Stimulated activated CD8-positive, alpha-beta memory T cell treated with anti-CD3 and anti-CD28 coated beads, Interleukin-4, amount 100 ng/mL, for 4 hours (primary cell): ENCODE measurements around the gene GNAI2.
A peak's percentile ranks its signal among the peaks of the same experiment; 100 is the strongest.

Experiments
- DNase-seq, 2 donors: peaks; one replicate each; pipeline ENCODE4 v3.0.0-alpha.2; 2020; ENCODE audit warnings: low read depth in 2 of 2, low spot score in 1 of 2

The GNAI2 gene

DNA sequence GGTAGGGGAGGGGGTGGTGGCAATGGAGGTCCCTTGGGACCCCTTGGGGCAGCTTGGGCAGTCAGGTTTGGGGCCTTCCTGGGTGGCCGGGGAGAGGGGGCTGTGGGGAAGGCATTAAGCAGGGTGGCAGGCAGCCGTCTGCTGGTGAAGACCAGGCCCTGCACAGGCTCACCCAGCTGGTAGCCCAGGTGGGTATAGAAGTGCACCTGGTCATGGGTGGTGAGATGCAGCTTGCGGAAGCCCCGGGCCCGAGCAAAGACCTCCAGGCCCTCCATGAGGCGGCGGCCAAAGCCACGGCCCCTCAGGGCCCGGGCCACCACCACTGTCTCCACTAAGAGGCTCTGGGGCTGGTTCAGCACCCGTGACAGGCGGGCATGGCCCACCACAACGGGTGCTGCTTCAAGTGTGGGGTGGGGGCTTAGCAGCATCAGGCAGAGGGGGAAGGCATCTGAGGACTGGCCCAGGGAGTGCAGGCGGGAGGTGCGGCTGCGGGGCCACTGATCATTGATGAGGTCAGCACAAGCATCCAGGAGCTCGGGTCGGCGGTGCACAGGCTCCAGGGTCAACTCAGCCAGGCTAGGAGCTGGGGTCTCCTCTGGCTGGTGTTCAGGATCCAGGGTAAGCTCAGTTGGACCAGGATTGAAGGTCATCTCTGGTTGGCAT lies 60.8 kb downstream of the GNAI2 start:
- DNase-seq = no peak

DNA sequence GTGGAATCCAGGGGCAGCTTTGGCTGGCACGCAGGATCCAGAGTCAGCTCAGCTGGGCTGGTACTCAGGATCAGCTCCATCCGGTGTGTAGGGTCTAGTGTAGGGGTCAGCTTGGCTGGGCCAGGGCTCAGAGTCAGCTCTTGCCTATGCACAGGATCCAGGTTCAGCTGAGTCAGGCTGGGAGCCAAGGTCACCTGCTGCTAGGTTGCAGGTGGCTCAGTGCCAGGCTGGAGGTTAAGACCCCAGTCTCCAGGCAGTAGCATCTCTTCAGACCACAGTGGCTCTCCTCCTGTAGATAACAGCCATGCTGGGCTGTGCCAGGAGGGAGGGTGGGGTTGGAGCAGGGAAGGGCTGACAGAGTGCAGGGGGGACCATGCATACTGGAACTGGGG lies 61.4 kb downstream of the GNAI2 start:
- no peak for DNase-seq

DNA sequence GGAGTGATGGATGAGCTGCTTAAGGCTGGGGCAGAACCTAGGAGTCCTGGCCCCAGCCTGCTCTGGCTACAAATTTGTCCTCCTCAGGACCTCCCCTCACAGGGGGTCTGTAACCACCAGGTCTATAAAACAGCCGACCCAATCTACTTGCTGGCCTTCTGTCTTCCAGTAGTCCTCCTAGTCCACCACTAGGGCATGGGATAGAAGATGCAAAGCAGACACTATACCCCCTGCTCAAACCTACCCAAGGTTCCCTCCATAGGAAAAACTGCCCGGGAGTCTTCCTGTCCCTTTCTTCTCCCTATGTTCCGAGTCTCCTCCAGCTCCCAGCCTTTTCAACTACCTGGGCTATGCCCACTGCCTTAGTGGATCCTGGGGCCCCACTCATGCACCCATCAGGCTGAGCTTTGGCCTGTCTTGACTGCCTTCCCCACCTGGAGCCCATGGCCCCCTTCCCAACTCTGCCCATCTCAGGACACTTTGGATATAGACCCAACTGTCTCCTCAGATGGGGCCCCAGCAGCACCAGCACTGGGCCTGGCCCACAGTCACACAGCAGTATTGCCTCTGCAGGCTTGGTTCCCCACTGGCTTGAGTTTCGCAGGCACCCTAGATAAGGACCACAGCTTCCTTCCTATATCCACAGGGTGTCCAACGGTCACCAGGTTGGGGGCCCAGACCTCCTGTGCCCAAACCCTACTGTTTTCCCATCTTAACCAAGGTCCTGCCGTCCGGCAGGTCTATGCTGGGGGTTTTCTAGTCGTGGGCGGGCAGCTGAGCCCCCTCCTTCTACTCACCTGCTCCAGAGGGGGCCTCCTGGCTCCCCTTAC lies 62.1 kb downstream of the GNAI2 start:
- no peak for DNase-seq

DNA sequence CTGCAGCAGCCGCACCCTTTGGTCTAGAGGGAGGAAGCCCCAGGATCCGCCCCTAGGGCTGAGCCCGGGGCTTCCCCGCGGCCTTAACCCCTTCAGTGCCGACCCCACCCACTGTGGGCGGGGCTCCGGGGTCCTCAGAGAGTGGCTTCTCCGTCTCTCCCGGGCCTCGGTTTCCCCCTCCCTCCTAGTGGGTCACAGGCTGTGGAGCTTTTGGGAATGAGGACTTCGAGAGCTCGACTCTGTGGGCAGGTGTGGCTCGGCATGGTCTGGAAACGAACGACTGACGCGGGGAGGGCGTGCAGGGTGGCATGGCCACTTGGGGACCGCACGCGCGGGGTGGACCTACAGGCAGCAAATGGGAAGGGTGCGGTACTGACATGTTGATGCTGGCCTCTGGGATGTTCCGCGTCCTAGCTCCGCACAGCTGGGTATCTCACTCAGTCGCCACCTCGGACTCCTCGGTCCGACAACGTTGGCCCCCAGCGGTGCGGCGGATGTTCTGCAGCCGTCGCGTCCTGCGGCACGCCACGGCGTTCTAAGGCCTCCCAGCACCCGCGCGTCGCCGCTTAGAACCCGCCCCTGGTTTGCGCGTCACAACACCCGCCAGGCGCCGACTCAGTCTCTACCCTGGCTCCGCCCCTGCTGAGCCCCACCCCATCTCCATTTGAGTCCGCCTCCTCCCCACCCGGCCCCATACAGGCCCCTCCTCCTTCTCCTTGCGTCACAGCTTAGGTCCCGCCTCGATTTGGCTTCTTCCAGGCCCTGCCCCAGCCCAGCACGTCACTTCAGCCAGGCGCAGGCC lies 63.0 kb downstream of the GNAI2 start, which contains the start of the genes HYAL3 and NAA80:
HYAL3 (minus strand) TSS at position 570 of the 802 bp plus-strand sequence. CDS start 3,803 bp downstream, outside the sequence.
NAA80 (minus strand) TSS at position 570 of the 802 bp plus-strand sequence. CDS start 1,942 bp downstream, outside the sequence.
- peak; percentile 99 for DNase-seq

DNA sequence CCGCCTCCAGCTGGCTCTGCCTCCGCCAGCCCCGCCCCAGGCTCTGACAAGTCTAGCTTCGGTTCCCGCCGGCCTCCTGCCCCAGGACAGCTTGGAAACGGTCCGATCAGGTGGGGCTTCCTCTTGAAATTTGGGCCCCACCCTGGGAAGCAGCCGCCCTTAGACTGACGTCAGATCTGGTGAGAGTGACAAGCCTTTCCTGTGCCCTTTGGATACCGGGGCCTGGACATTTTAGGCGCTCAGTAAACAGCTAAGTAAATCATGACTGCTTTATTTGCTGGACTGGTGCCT lies 63.6 kb downstream of the GNAI2 start:
- DNase-seq = no peak

DNA sequence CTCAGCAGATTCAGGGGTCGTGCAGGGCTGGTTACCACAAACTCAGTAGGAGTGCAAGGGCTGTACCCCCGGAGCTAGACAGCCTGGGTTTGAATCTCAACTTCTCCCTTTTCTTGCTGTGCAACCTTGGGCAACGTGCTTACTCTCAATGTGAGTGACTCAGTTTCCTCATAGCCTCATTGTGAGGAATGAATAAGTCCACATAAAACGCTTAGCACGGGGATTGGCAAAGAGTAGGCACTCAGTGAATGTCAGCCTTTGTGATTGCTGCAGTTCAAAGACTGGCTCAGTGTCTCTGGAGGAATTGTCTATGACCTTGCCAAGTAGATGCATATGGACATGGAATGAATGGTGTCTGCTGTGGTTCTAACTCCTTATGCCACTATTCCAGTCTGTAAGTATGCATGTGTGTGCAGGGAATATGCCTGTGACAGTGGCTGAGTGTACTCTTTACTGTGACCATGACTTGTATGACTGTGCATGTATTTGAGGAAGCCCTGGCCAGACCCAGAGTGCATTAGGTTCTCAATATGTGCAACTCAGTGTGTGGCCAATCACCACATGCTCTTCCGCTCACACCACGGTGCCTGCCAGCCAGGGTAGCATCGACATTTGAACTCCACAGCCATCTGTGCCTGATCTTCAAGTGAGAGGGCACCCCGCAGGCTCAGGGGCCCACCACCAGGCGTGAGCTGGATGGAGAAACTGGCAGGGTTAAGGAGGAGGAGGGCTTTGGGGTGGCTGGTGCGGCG lies 64.1 kb downstream of the GNAI2 start:
- DNase-seq = no peak

DNA sequence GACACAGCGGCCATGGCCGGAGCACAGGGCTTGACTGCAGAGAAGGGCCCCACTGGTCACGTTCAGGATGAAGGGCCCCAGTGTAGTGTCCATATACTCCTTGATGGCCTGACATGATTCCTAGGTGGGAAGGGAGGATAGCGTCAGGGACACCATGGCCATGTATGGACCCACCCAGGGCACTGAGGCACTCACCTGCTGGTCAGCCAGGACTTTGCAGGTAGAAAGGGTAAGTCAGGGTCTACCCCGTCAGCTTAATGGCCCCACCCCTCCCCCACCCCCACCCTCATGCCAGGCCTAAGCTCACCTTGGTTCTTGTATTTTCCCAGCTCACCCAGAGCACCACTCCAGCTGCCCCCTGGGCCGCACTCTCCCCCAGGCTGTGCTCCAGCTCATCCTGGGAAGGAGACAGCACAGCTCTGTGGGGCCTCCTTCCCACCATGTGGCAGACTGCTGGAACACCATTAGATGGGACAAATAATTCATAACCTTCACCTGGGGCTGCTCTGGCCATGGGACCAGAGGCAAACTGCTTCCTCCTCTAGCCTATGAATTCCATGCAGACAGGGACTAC lies 64.8 kb downstream of the GNAI2 start:
- DNase-seq = no peak

DNA sequence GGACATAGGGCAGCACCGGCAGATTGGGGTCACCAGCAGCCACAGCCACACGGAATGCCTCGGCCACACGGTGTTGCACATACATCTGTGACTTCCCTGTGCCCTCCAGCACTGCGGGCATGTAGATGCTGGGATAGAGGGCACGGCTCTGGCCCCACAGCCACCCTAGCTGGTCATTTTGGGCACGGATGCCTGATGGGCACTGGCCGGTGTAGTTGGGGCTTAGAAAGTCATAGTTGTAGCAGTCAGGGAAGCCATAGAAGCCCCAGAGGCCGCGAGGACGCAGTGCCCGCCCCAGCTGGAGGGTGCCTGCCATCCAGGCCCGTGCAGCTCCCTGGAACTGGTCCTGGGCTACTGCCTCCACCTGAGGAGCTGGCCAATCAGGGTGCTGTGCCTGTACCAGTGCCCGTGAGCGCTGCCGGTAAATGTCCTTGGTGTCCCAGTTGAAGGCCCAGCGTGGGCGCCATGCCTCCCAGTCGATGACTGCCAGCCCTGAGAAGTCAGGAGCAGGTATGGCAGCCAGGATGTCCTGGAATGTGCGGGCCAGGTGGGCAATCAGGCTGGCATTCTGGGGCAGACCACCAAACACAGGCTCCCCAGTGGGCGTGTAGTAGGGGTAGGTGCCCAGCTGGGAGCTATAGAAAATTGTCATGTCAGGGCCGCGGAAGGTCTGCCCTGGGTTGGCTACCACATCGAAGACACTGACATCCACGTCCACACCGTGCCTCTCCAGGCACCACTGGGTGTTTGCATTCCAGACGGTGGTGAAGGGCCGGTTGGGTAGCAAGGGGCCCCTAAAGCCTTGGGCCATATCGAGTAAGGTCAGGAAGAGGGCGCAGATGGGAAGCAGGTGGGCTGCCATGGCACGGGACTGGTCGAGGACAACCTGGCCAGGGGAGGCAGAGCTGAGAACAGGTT lies 66.3 kb downstream of the GNAI2 start:
- DNase-seq = no peak

DNA sequence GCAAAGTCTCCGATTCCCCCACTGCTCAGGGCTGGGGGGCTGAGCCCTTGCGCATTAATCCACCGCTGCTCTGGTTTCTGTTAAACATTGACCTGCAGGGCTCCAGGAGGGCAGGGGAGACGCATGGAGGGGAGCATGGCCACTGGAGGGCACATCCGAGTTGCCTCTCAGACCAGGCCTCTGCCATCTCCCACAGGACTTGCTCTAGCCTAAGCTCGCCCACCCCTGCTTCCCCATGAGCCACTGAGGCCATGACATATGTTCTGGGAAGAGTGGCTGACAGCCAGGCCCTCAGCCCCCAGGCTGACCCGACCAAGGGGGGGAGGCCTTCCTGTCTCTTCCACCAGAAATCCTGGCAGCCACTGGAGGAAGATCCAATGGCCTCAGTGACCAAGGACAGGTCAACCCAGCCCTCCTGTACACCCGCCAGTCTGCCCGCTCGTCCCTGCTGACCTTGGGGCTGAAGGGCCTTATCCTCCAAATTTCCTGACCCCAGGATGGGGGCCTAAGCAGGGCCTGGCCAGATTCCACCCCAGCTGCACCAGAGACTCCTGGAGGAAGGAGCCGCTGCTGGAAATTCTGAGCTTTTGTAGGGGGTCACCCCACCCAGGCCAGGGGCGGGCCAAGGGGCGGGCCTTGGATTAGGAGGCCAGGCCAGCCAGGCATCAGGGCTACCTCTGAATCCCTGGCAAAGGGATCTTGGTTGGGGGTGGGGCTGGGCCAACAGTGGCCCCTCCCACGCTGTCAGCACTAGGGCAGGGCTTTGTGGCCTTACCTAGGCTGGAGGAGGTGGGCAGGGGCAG lies 67.2 kb downstream of the GNAI2 start, which contains the start of gene HYAL1:
HYAL1 (minus strand) TSS at position 562 of the 803 bp plus-strand sequence. CDS start 618 bp downstream, outside the sequence.
- no peak for DNase-seq

DNA sequence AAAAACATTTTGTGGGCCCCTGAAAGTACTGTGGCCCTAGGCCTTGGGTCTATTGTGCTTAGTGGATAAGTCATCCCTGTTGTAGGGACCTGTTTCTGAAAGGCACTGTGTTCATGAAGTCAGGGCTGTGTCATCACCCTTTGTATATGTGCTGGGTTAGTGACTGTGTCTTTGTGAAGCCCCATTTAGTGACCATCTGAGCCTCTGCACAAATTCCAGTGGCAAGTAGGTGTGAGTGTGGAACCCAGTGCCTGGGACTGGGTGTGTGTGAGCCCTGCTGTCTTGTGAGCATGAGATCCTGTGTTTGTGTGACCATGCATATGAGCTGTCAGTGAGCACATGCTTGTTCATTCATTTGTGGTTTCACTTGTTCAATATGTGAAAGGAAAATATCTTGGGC lies 68.6 kb downstream of the GNAI2 start:
- no peak for DNase-seq
